DOHH2 (cell line): ENCODE measurements around the gene SKA1.
"Not testable (repeated sequence)": the region's sequence is repeated elsewhere in the genome, so short reads cannot be mapped to it uniquely, and the experiment has no call there.

Experiments
- H3F3A ChIP-seq: fragments of 200-600 bp; sonication (generic), shearing (Covaris generic); 2 replicates; pipeline ENCODE4 v1.6.0; 2016; ENCODE audit warnings: antibody characterized with exemption, mild to moderate bottlenecking; ENCODE audit not compliant: control insufficient read depth, insufficient read depth
- H3K27ac ChIP-seq: fragments of 200-600 bp; sonication (generic); 2 replicates; pipeline ENCODE4 v1.5.1; 2014; ENCODE audit warnings: low read depth, mild to moderate bottlenecking, low read length, moderate library complexity
- H3K27me3 ChIP-seq: fragments of 200-600 bp; sonication (generic); 2 replicates; pipeline ENCODE4 v1.6.1; 2014; ENCODE audit warnings: mild to moderate bottlenecking, low read length, mixed read lengths; ENCODE audit not compliant: control insufficient read depth
- H3K36me3 ChIP-seq: fragments of 200-600 bp; sonication (generic); 2 replicates; pipeline ENCODE4 v1.6.1; 2014; ENCODE audit warnings: mild to moderate bottlenecking, low read length, moderate library complexity, mixed read lengths; ENCODE audit not compliant: control insufficient read depth
- H3K4me1 ChIP-seq: fragments of 200-600 bp; sonication (generic); 2 replicates; pipeline ENCODE4 v1.6.1; 2014; ENCODE audit warnings: mild to moderate bottlenecking, low read length, mixed read lengths; ENCODE audit not compliant: control insufficient read depth
- H3K4me2 ChIP-seq: fragments of 200-600 bp; sonication (generic); 2 replicates; pipeline ENCODE4 v1.6.0; 2014; ENCODE audit warnings: mild to moderate bottlenecking, low read length, moderate library complexity
- H3K4me3 ChIP-seq: fragments of 200-600 bp; sonication (generic); 2 replicates; pipeline ENCODE4 v1.5.1; 2014; ENCODE audit warnings: mild to moderate bottlenecking, low read length, mixed read lengths
- H3K79me2 ChIP-seq: fragments of 200-600 bp; sonication (generic); 2 replicates; pipeline ENCODE4 v1.6.1; 2014; ENCODE audit warnings: mild to moderate bottlenecking, low read length, mixed read lengths; ENCODE audit not compliant: control insufficient read depth
- H3K9me2 ChIP-seq: fragments of 200-600 bp; sonication (generic); replicated peaks from 2 replicates; pipeline ENCODE4 v1.6.1; 2014; ENCODE audit warnings: mild to moderate bottlenecking, low read length, mixed read lengths; ENCODE audit not compliant: control insufficient read depth
- H3K9me3 ChIP-seq: fragments of 200-600 bp; sonication (generic); 2 replicates; pipeline ENCODE4 v1.6.1; 2014; ENCODE audit warnings: antibody characterized with exemption, low read length, mixed read lengths; ENCODE audit not compliant: control insufficient read depth, insufficient read depth
- H4K20me1 ChIP-seq: fragments of 200-600 bp; sonication (generic); 2 replicates; pipeline ENCODE4 v1.6.0; 2014; ENCODE audit warnings: low read depth, mild to moderate bottlenecking, antibody characterized with exemption, low read length, moderate library complexity; ENCODE audit not compliant: control insufficient read depth, insufficient read depth
- EZH2phosphoT487 ChIP-seq: fragments of 200-600 bp; sonication (generic); IDR thresholded peaks from 2 replicates; pipeline ENCODE4 v1.6.1; 2017; ENCODE audit warnings: borderline replicate concordance, mild to moderate bottlenecking, antibody characterized with exemption, low read length, moderate library complexity, mixed read lengths
- TF ChIP-seq, protein P1 (sequence below): fragments of 200-600 bp; sonication (generic); IDR thresholded peaks from one replicate; pipeline ENCODE4 v1.5.1; 2014; ENCODE audit warnings: antibody characterized with exemption, mild to moderate bottlenecking, low read depth, low read length; ENCODE audit not compliant: poor library complexity, severe bottlenecking

Gene SKA1

DNA sequence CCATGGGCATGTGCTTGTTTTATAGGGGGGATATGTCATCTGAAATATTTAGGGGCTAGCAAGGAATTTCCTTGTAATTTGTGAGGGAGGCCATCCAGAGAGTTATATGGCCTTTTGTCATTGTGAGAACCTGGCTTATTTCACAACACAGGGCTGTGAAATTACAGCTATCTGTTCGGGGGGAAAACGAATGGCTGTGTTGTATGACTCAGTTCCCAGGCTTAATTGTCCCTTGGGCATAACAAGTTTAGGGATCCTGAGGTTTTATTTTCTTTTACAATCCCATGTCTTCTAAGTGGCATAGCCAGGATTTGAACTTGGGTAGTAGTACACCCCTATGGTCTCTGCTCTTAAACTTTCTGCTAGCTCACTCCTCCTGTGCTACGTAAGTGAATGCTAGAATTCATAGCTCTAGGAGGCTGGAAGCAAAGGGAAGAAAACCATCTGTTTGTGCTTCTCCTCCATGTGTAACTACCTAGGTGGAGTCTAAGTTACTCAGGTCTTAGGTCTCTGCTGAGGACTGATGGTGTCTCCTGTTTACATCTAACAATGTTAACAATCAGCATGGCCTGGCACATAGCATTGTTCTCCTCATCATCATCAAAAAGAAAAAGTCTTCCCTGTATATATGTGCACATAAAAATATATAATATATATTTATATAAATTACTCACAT, 53.8 kb downstream of the SKA1 start:
- no peak for TF ChIP-seq EZH2phosphoT487
- TF ChIP-seq, protein P1, sequence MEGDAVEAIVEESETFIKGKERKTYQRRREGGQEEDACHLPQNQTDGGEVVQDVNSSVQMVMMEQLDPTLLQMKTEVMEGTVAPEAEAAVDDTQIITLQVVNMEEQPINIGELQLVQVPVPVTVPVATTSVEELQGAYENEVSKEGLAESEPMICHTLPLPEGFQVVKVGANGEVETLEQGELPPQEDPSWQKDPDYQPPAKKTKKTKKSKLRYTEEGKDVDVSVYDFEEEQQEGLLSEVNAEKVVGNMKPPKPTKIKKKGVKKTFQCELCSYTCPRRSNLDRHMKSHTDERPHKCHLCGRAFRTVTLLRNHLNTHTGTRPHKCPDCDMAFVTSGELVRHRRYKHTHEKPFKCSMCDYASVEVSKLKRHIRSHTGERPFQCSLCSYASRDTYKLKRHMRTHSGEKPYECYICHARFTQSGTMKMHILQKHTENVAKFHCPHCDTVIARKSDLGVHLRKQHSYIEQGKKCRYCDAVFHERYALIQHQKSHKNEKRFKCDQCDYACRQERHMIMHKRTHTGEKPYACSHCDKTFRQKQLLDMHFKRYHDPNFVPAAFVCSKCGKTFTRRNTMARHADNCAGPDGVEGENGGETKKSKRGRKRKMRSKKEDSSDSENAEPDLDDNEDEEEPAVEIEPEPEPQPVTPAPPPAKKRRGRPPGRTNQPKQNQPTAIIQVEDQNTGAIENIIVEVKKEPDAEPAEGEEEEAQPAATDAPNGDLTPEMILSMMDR = no peak
- no peaks in the 10 kb centered on the region for H3F3A ChIP-seq
- no peak overlapping the region for H3K4me2 ChIP-seq
- H3K79me2 ChIP-seq = no peaks in the 10 kb centered on the region
- no peaks in the 10 kb centered on the region for H3K9me2 ChIP-seq
- no peaks in the 10 kb centered on the region for H3K4me1 ChIP-seq
- no peak overlapping the region for H3K4me3 ChIP-seq
- no peaks in the 10 kb centered on the region for H3K9me3 ChIP-seq
- no peaks in the 10 kb centered on the region for H4K20me1 ChIP-seq
- no peaks in the 10 kb centered on the region for H3K36me3 ChIP-seq
- no peak overlapping the region for H3K27ac ChIP-seq
- H3K27me3 ChIP-seq = peaks cover 10% of the 10 kb centered on the region; the same call in 1 of the 2 replicates

DNA sequence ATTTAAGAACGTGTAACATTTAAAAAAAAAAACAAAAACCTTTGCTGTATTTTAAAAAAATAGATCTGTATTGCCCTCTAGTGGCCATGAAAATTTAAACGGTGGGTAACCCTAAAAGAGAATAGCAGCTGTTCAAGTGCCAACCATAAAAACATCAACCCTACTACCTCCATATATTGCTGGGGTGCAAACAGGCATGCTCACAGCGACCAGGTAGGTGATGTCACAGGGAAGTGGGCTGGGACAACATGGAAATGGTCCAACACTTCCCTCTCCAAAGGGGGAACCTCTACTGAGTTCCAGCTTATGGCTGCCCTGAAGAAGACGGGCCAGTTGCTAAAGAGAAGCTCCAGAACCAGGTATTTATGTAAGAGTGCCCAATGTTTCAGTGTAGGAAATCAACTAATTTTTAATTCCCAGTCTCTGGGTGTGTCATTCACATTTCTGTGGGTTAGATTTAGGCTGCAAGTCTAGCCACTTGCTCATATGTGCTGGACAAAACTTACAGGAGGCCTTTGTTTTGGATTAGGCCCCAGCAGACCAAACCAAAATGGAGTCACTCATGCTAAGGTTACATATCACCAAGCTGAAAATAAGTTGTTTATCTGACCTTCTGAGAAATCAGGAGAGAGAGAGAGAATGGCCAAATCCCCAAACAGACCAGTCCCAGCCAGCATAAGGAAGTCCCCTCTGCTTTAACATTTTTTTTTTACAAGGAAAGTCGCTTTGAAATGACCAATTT, 54.5 kb downstream of the SKA1 start:
- Histone ChIP-seq H3K27ac (no peak overlapping the region), H3K36me3 (no peaks in the 10 kb centered on the region), H3K4me2 (no peak overlapping the region), H4K20me1 (no peaks in the 10 kb centered on the region), H3K79me2 (no peaks in the 10 kb centered on the region), H3K4me3 (no peak overlapping the region), H3F3A (no peaks in the 10 kb centered on the region), H3K9me2 (no peaks in the 10 kb centered on the region), H3K27me3 (peaks cover 10% of the 10 kb centered on the region; the same call in 1 of the 2 replicates), H3K4me1 (no peaks in the 10 kb centered on the region), H3K9me3 (no peaks in the 10 kb centered on the region)
- no peak for TF ChIP-seq EZH2phosphoT487
- TF ChIP-seq, protein P1 = peak; percentile 66

DNA sequence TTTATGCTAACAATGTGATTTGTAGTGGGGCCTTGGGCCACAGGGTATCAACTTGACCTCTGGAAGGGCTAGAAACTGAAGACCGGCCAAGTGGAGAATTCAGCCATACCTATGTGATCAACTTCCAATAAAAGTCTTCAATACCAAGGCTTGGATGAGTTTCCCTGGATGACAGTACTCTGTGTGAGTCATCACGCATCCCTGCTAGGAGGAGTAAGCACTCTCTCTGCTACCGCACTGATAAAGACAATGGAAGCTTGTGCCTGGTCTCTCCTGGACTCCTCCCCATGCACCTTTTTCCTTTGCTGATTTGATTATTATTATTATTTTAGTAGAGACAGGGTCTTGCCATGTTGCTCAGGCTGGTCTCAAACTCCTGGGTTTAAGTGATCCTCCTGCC, 58.1 kb downstream of the SKA1 start:
- no peaks in the 10 kb centered on the region for H4K20me1 ChIP-seq
- H3K4me1 ChIP-seq = no peaks in the 10 kb centered on the region
- no peaks in the 10 kb centered on the region for H3K79me2 ChIP-seq
- no peaks in the 10 kb centered on the region for H3F3A ChIP-seq
- no peak for TF ChIP-seq EZH2phosphoT487
- TF ChIP-seq, protein P1 = no peak
- H3K27me3 ChIP-seq = peaks cover 4% of the 10 kb centered on the region; the same call in 1 of the 2 replicates
- H3K4me3 ChIP-seq = no peak overlapping the region
- H3K4me2 ChIP-seq = no peak overlapping the region
- H3K27ac ChIP-seq = no peak overlapping the region
- no peaks in the 10 kb centered on the region for H3K9me2 ChIP-seq
- H3K36me3 ChIP-seq = no peaks in the 10 kb centered on the region
- H3K9me3 ChIP-seq = no peaks in the 10 kb centered on the region

DNA sequence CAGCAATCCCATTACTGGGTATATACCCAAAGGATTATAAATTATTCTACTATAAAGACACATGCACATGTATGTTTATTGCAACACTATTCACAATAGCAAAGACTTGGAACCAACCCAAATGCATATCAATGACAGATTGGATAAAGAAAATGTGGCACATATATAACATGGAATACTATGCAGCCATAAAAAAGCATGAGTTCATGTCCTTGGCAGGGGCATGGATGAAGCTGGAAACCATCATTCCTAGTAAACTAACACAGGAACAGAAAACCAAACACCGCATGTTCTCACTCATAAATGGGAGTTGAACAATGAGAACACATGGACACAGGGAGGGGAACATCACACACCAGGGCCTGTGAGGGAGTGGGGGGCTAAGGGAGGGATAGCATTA, 61.9 kb downstream of the SKA1 start:
- H3K4me1 ChIP-seq, H3K27ac ChIP-seq, H3K9me2 ChIP-seq, H3K27me3 ChIP-seq, H3K79me2 ChIP-seq, H4K20me1 ChIP-seq, H3K4me2 ChIP-seq, H3K9me3 ChIP-seq, H3F3A ChIP-seq, H3K36me3 ChIP-seq, H3K4me3 ChIP-seq: not testable (repeated sequence)
